ENCODE data around the gene ELK1. TPM values are rescaled to one million over a fixed set of nuclear protein-coding genes. Genes with fewer than 3 reads are reported as not detected.
"Not testable (repeated sequence)": the region's sequence is repeated elsewhere in the genome, so short reads cannot be mapped to it uniquely, and the experiment has no call there.

Gene ELK1
- polyA plus RNA-seq, 1 donor = 22.4 TPM

GRCh38 chrX:47613082-47613481, 37.3 kb downstream of the ELK1 start:
- H3K4me1 ChIP-seq (ENCODE audit: control insufficient read depth, insufficient read depth, low read length) = no peaks in the 10 kb centered on the region
- no peak overlapping the region for H3K4me3 ChIP-seq (ENCODE audit: low read length)
- no peaks in the 10 kb centered on the region for H3K9me3 ChIP-seq (ENCODE audit: control insufficient read depth, low read depth, low read length)
- no peak for DNase-seq
- H3K27ac ChIP-seq (ENCODE audit: low read length) = no peak overlapping the region
- no peaks in the 10 kb centered on the region for H3K27me3 ChIP-seq (ENCODE audit: control insufficient read depth, insufficient read depth, low read length)
- no peaks in the 10 kb centered on the region for H3K36me3 ChIP-seq (ENCODE audit: control insufficient read depth, insufficient read depth, low read length)
- no CpG with 5 or more reads among the region's 8 CpGs for WGBS (ENCODE audit: insufficient coverage, low lambda C conversion rate)

- Histone ChIP-seq H3K9me3 (ENCODE audit: control insufficient read depth, low read depth, low read length) (no peaks in the 10 kb centered on the region), H3K4me1 (ENCODE audit: control insufficient read depth, insufficient read depth, low read length) (no peaks in the 10 kb centered on the region), H3K27me3 (ENCODE audit: control insufficient read depth, insufficient read depth, low read length) (no peaks in the 10 kb centered on the region), H3K4me3 (ENCODE audit: low read length) (no peak overlapping the region), H3K36me3 (ENCODE audit: control insufficient read depth, insufficient read depth, low read length) (no peaks in the 10 kb centered on the region), H3K27ac (ENCODE audit: low read length) (no peak overlapping the region)
- DNase-seq = no peak
These were observed 37.9 kb downstream of the ELK1 start for GRCh38 chrX:47612418-47612817.

GRCh38 chrX:47611926-47612325, 38.4 kb downstream of the ELK1 start:
- no peak overlapping the region for H3K4me3 ChIP-seq (ENCODE audit: low read length)
- no peaks in the 10 kb centered on the region for H3K36me3 ChIP-seq (ENCODE audit: control insufficient read depth, insufficient read depth, low read length)
- H3K4me1 ChIP-seq (ENCODE audit: control insufficient read depth, insufficient read depth, low read length) = no peaks in the 10 kb centered on the region
- no peak overlapping the region for H3K27ac ChIP-seq (ENCODE audit: low read length)
- no peaks in the 10 kb centered on the region for H3K27me3 ChIP-seq (ENCODE audit: control insufficient read depth, insufficient read depth, low read length)
- no peak for DNase-seq
- H3K9me3 ChIP-seq (ENCODE audit: control insufficient read depth, low read depth, low read length) = no peaks in the 10 kb centered on the region
- WGBS (ENCODE audit: insufficient coverage, low lambda C conversion rate) = no CpG with 5 or more reads among the region's 2 CpGs

GRCh38 chrX:47611489-47611888, 38.9 kb downstream of the ELK1 start:
- H3K4me1 ChIP-seq (ENCODE audit: control insufficient read depth, insufficient read depth, low read length) = no peaks in the 10 kb centered on the region
- no CpG with 5 or more reads among the region's 2 CpGs for WGBS (ENCODE audit: insufficient coverage, low lambda C conversion rate)
- H3K9me3 ChIP-seq (ENCODE audit: control insufficient read depth, low read depth, low read length) = no peaks in the 10 kb centered on the region
- H3K27me3 ChIP-seq (ENCODE audit: control insufficient read depth, insufficient read depth, low read length) = no peaks in the 10 kb centered on the region
- H3K4me3 ChIP-seq (ENCODE audit: low read length) = no peak overlapping the region
- no peak overlapping the region for H3K27ac ChIP-seq (ENCODE audit: low read length)
- DNase-seq = no peak
- H3K36me3 ChIP-seq (ENCODE audit: control insufficient read depth, insufficient read depth, low read length) = no peaks in the 10 kb centered on the region

- H3K27ac ChIP-seq (ENCODE audit: low read length) = no peak overlapping the region
- no peaks in the 10 kb centered on the region for H3K36me3 ChIP-seq (ENCODE audit: control insufficient read depth, insufficient read depth, low read length)
- no CpG with 5 or more reads among the region's 4 CpGs for WGBS (ENCODE audit: insufficient coverage, low lambda C conversion rate)
- no peaks in the 10 kb centered on the region for H3K4me1 ChIP-seq (ENCODE audit: control insufficient read depth, insufficient read depth, low read length)
- no peaks in the 10 kb centered on the region for H3K9me3 ChIP-seq (ENCODE audit: control insufficient read depth, low read depth, low read length)
- H3K27me3 ChIP-seq (ENCODE audit: control insufficient read depth, insufficient read depth, low read length) = no peaks in the 10 kb centered on the region
- no peak overlapping the region for H3K4me3 ChIP-seq (ENCODE audit: low read length)
- no peak for DNase-seq
These were observed 39.9 kb downstream of the ELK1 start for GRCh38 chrX:47610511-47610910.

GRCh38 chrX:47608130-47608810, 42.1 kb downstream of the ELK1 start:
- Histone ChIP-seq H3K4me3 (ENCODE audit: low read length) (no peak overlapping the region), H3K4me1 (ENCODE audit: control insufficient read depth, insufficient read depth, low read length) (no peaks in the 10 kb centered on the region), H3K27ac (ENCODE audit: low read length) (no peak overlapping the region), H3K9me3 (ENCODE audit: control insufficient read depth, low read depth, low read length) (no peaks in the 10 kb centered on the region), H3K27me3 (ENCODE audit: control insufficient read depth, insufficient read depth, low read length) (no peaks in the 10 kb centered on the region), H3K36me3 (ENCODE audit: control insufficient read depth, insufficient read depth, low read length) (no peaks in the 10 kb centered on the region)
- DNase-seq = no peak
- WGBS (ENCODE audit: insufficient coverage, low lambda C conversion rate) = no CpG with 5 or more reads among the region's 9 CpGs

- Histone ChIP-seq H3K27ac (ENCODE audit: low read length) (no peak overlapping the region), H3K4me3 (ENCODE audit: low read length) (no peak overlapping the region), H3K4me1 (ENCODE audit: control insufficient read depth, insufficient read depth, low read length) (no peaks in the 10 kb centered on the region), H3K36me3 (ENCODE audit: control insufficient read depth, insufficient read depth, low read length) (no peaks in the 10 kb centered on the region), H3K9me3 (ENCODE audit: control insufficient read depth, low read depth, low read length) (no peaks in the 10 kb centered on the region), H3K27me3 (ENCODE audit: control insufficient read depth, insufficient read depth, low read length) (no peaks in the 10 kb centered on the region)
- no peak for DNase-seq
These were observed 43.3 kb downstream of the ELK1 start for GRCh38 chrX:47607091-47607490.

- no peaks in the 10 kb centered on the region for H3K27me3 ChIP-seq (ENCODE audit: control insufficient read depth, insufficient read depth, low read length)
- WGBS (ENCODE audit: insufficient coverage, low lambda C conversion rate) = no CpG with 5 or more reads among the region's 9 CpGs
- H3K36me3 ChIP-seq (ENCODE audit: control insufficient read depth, insufficient read depth, low read length) = no peaks in the 10 kb centered on the region
- no peaks in the 10 kb centered on the region for H3K9me3 ChIP-seq (ENCODE audit: control insufficient read depth, low read depth, low read length)
- H3K4me3 ChIP-seq (ENCODE audit: low read length) = no peak overlapping the region
- no peaks in the 10 kb centered on the region for H3K4me1 ChIP-seq (ENCODE audit: control insufficient read depth, insufficient read depth, low read length)
- no peak for DNase-seq
- H3K27ac ChIP-seq (ENCODE audit: low read length) = no peak overlapping the region
These were observed 45.3 kb downstream of the ELK1 start for GRCh38 chrX:47605024-47605423.

GRCh38 chrX:47603125-47603524, 47.2 kb downstream of the ELK1 start:
- not testable (repeated sequence) for DNase-seq; H3K27ac ChIP-seq (ENCODE audit: low read length); H3K4me3 ChIP-seq (ENCODE audit: low read length); H3K9me3 ChIP-seq (ENCODE audit: control insufficient read depth, low read depth, low read length); H3K36me3 ChIP-seq (ENCODE audit: control insufficient read depth, insufficient read depth, low read length); H3K4me1 ChIP-seq (ENCODE audit: control insufficient read depth, insufficient read depth, low read length); H3K27me3 ChIP-seq (ENCODE audit: control insufficient read depth, insufficient read depth, low read length)
- WGBS (ENCODE audit: insufficient coverage, low lambda C conversion rate) = no CpG with 5 or more reads among the region's 4 CpGs

- Histone ChIP-seq H3K27ac (ENCODE audit: low read length) (no peak overlapping the region), H3K9me3 (ENCODE audit: control insufficient read depth, low read depth, low read length) (no peaks in the 10 kb centered on the region), H3K4me3 (ENCODE audit: low read length) (no peak overlapping the region), H3K4me1 (ENCODE audit: control insufficient read depth, insufficient read depth, low read length) (no peaks in the 10 kb centered on the region), H3K27me3 (ENCODE audit: control insufficient read depth, insufficient read depth, low read length) (no peaks in the 10 kb centered on the region), H3K36me3 (ENCODE audit: control insufficient read depth, insufficient read depth, low read length) (no peaks in the 10 kb centered on the region)
- no CpG with 5 or more reads among the region's 3 CpGs for WGBS (ENCODE audit: insufficient coverage, low lambda C conversion rate)
- no peak for DNase-seq
These were observed 53.1 kb downstream of the ELK1 start for GRCh38 chrX:47597222-47597621.

- no peaks in the 10 kb centered on the region for H3K4me1 ChIP-seq (ENCODE audit: control insufficient read depth, insufficient read depth, low read length)
- no peaks in the 10 kb centered on the region for H3K36me3 ChIP-seq (ENCODE audit: control insufficient read depth, insufficient read depth, low read length)
- no peaks in the 10 kb centered on the region for H3K9me3 ChIP-seq (ENCODE audit: control insufficient read depth, low read depth, low read length)
- WGBS (ENCODE audit: insufficient coverage, low lambda C conversion rate) = no CpG with 5 or more reads among the region's 2 CpGs
- no peaks in the 10 kb centered on the region for H3K27me3 ChIP-seq (ENCODE audit: control insufficient read depth, insufficient read depth, low read length)
- no peak overlapping the region for H3K4me3 ChIP-seq (ENCODE audit: low read length)
- H3K27ac ChIP-seq (ENCODE audit: low read length) = no peak overlapping the region
- DNase-seq = no peak
These were observed 54.1 kb downstream of the ELK1 start for GRCh38 chrX:47596256-47596655.

All from large intestine (tissue), 3 donors.